Type B pancreatic cell (in vitro differentiated cells): ENCODE measurements around the gene FAM151A. TPM values are rescaled to one million over a fixed set of nuclear protein-coding genes. Genes with fewer than 3 reads are reported as not detected.

Experiments
- DNase-seq: peaks from one replicate; pipeline ENCODE4 v3.0.0; 2021; ENCODE audit warnings: mixed read lengths; ENCODE audit not compliant: unreplicated experiment; ENCODE audit errors: extremely low spot score
- H3K27ac Mint-ChIP-seq: 2 replicates; pipeline ENCODE4 v1.8.0; 2021; ENCODE audit warnings: mild to moderate bottlenecking, mixed read lengths
- H3K27me3 Mint-ChIP-seq: 2 replicates; pipeline ENCODE4 v1.8.0; 2021; ENCODE audit warnings: mixed read lengths
- H3K36me3 Mint-ChIP-seq: 2 replicates; pipeline ENCODE4 v1.8.0; 2021; ENCODE audit warnings: mixed read lengths
- H3K4me1 Mint-ChIP-seq: one replicate; pipeline ENCODE4 v1.8.0; 2021; ENCODE audit warnings: mixed read lengths; ENCODE audit not compliant: unreplicated experiment
- H3K4me3 Mint-ChIP-seq: 2 replicates; pipeline ENCODE4 v1.8.0; 2021; ENCODE audit warnings: mild to moderate bottlenecking, mixed read lengths
- H3K9me3 Mint-ChIP-seq: 2 replicates; pipeline ENCODE4 v1.8.0; 2021; ENCODE audit warnings: mixed read lengths
- total RNA-seq: library from RNA; stranded (reverse); gene quantifications from 2 replicates; pipeline ENCODE4 v1.2.1, GENCODE V29; 2021; ENCODE audit warnings: low replicate concordance
- TF ChIP-seq, protein P1 (sequence below): fragments of 200-600 bp; sonication (generic); conservative IDR thresholded peaks from 2 replicates; pipeline ENCODE4 v1.5.0; 2021; ENCODE audit warnings: antibody characterized with exemption, mild to moderate bottlenecking

FAM151A gene
- total RNA-seq, 1 donor from 2014 or later: 0.39 TPM

GRCh38 chr1:54627196-54627595 is 3.9 kb upstream of the FAM151A start:
- Mint-ChIP-seq H3K4me3 (no peak overlapping the region), H3K36me3 (no peaks in the 10 kb centered on the region), H3K4me1 (peaks cover 4% of the 10 kb centered on the region), H3K9me3 (no peaks in the 10 kb centered on the region), H3K27ac (no peak overlapping the region), H3K27me3 (peaks cover 12% of the 10 kb centered on the region)
- DNase-seq: no peak
- TF ChIP-seq, protein P1, sequence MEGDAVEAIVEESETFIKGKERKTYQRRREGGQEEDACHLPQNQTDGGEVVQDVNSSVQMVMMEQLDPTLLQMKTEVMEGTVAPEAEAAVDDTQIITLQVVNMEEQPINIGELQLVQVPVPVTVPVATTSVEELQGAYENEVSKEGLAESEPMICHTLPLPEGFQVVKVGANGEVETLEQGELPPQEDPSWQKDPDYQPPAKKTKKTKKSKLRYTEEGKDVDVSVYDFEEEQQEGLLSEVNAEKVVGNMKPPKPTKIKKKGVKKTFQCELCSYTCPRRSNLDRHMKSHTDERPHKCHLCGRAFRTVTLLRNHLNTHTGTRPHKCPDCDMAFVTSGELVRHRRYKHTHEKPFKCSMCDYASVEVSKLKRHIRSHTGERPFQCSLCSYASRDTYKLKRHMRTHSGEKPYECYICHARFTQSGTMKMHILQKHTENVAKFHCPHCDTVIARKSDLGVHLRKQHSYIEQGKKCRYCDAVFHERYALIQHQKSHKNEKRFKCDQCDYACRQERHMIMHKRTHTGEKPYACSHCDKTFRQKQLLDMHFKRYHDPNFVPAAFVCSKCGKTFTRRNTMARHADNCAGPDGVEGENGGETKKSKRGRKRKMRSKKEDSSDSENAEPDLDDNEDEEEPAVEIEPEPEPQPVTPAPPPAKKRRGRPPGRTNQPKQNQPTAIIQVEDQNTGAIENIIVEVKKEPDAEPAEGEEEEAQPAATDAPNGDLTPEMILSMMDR: no peak

- no peak for DNase-seq
- no peaks in the 10 kb centered on the region for H3K36me3 Mint-ChIP-seq
- no peak overlapping the region for H3K27ac Mint-ChIP-seq
- TF ChIP-seq, protein P1: no peak
- H3K4me3 Mint-ChIP-seq: no peak overlapping the region
- H3K27me3 Mint-ChIP-seq: peaks cover 12% of the 10 kb centered on the region
- H3K4me1 Mint-ChIP-seq: peaks cover 7% of the 10 kb centered on the region
- no peaks in the 10 kb centered on the region for H3K9me3 Mint-ChIP-seq
Measured at GRCh38 chr1:54624466-54625464, 1.4 kb upstream of the FAM151A start.

GRCh38 chr1:54619749-54620148 is 3.6 kb downstream of the FAM151A start:
- H3K9me3 Mint-ChIP-seq: no peaks in the 10 kb centered on the region
- no peak overlapping the region for H3K27ac Mint-ChIP-seq
- no peak for DNase-seq
- no peak overlapping the region for H3K4me3 Mint-ChIP-seq
- TF ChIP-seq, protein P1: no peak
- no peaks in the 10 kb centered on the region for H3K36me3 Mint-ChIP-seq
- H3K4me1 Mint-ChIP-seq: peaks cover 16% of the 10 kb centered on the region
- peaks cover 12% of the 10 kb centered on the region for H3K27me3 Mint-ChIP-seq

- Mint-ChIP-seq H3K27ac (no peak overlapping the region), H3K27me3 (peaks cover 6% of the 10 kb centered on the region), H3K4me1 (peaks cover 22% of the 10 kb centered on the region), H3K9me3 (no peaks in the 10 kb centered on the region), H3K36me3 (no peaks in the 10 kb centered on the region), H3K4me3 (no peak overlapping the region)
- TF ChIP-seq, protein P1: no peak
- DNase-seq: no peak
Measured at GRCh38 chr1:54615531-54616279, 7.6 kb downstream of the FAM151A start.

- no peak overlapping the region for H3K4me3 Mint-ChIP-seq
- TF ChIP-seq, protein P1: no peak
- no peaks in the 10 kb centered on the region for H3K36me3 Mint-ChIP-seq
- no peaks in the 10 kb centered on the region for H3K9me3 Mint-ChIP-seq
- peaks cover 19% of the 10 kb centered on the region for H3K4me1 Mint-ChIP-seq
- no peak for DNase-seq
- H3K27me3 Mint-ChIP-seq: peaks cover 6% of the 10 kb centered on the region
- H3K27ac Mint-ChIP-seq: peak overlapping the region; percentile 51
Measured at GRCh38 chr1:54614563-54614962, 8.8 kb downstream of the FAM151A start.
